Motor neuron (in vitro differentiated cells): ENCODE data around the gene MAGEA8. TPM values are rescaled to one million over a fixed set of nuclear protein-coding genes. Genes with fewer than 3 reads are reported as not detected.
"Not testable (repeated sequence)": the region's sequence is repeated elsewhere in the genome, so short reads cannot be mapped to it uniquely, and the experiment has no call there.

Experiments used
- ATAC-seq, 8 experiments: fragments of 200-7000 bp; cut with Tn5 transposase; replicated peaks in 6 of 8; 2 replicates each; pipeline ENCODE4 v1.8.0; 2021; ENCODE audit warnings: mild to moderate bottlenecking in 8 of 8, moderate library complexity in 8 of 8
- H3K27ac ChIP-seq, 2 donors: fragments of 250-450 bp; sonication (Bioruptor Pico); 2 replicates each; pipeline ENCODE4 v1.9.0; 2021; ENCODE audit warnings: antibody characterized with exemption in 2 of 2, mild to moderate bottlenecking in 2 of 2, moderate library complexity in 1 of 2
- H3K4me1 ChIP-seq, 2 donors: fragments of 250-450 bp; sonication (Bioruptor Pico); replicated peaks in 1 of 2; 2 replicates each; pipeline ENCODE4 v1.6.1; 2021; ENCODE audit warnings: antibody characterized with exemption in 2 of 2, mild to moderate bottlenecking in 2 of 2, moderate library complexity in 1 of 2
- H3K4me3 ChIP-seq, 5 donors: fragments of 250-450 bp; sonication (Bioruptor Pico); 2 replicates each; pipeline ENCODE4 v1.9.0; 2021; ENCODE audit warnings: antibody characterized with exemption in 5 of 5, mild to moderate bottlenecking in 5 of 5, moderate library complexity in 4 of 5
- WGBS, 10 experiments: fragments of 450-650 bp; shearing (Covaris generic); methylation state at CpG; one replicate each; pipeline ENCODE4 v1.0.0; 2022; 5-methylcytosine and 5-hydroxymethylcytosine counted together
- in situ Hi-C, 9 experiments: fragments of 400-800 bp; cut with MboI; loops; one replicate each; pipeline ENCODE4 v1.15.0; 2021; ENCODE audit warnings: low sequenced_read_pairs in 9 of 9, low pct_unique_long_range_greater_than_20kb in 2 of 9; ENCODE audit not compliant: unreplicated experiment in 9 of 9
- total RNA-seq, 8 experiments: library from RNA; unstranded; fragments of 300-600 nt; gene quantifications; 2 replicates each; pipeline versions ENCODE4 v1.2.3 to v1.2.4, GENCODE V29; 2022

Gene MAGEA8
- total RNA-seq, 8 experiments from 2014 or later, result 0.17 to 0.33 (median 0.24) TPM; not detected in 5

- no peak for ATAC-seq
- in situ Hi-C loops, result no loop called here
- no peak overlapping the region for H3K27ac ChIP-seq
- no peak overlapping the region for H3K4me3 ChIP-seq
- WGBS, 10 experiments, result 67 to 100% (median 92%) methylated on average over 1 to 4 of the region's 9 CpGs; no CpG with 5 or more reads in 3 of the 10 experiments
- H3K4me1 ChIP-seq, result no peaks in the 10 kb centered on the region
These were observed 29.3 kb downstream of the MAGEA8 start for GRCh38 chrX:149910178-149910695.

GRCh38 chrX:149916745-149917392, 35.9 kb downstream of the MAGEA8 start:
- in situ Hi-C loops, result no loop called here
- no peak for ATAC-seq
- Histone ChIP-seq H3K4me1 (no peaks in the 10 kb centered on the region), H3K4me3 (no peak overlapping the region), H3K27ac (no peak overlapping the region)
- WGBS, 10 experiments, result 44 to 89% (median 52%) methylated on average over 1 to 3 of the region's 3 CpGs; no CpG with 5 or more reads in 6 of the 10 experiments

- H3K27ac ChIP-seq, ATAC-seq, H3K4me1 ChIP-seq, in situ Hi-C loops, H3K4me3 ChIP-seq: not testable (repeated sequence)
- no CpG with 5 or more reads among the region's 4 CpGs for WGBS, 10 experiments
These were observed 42.9 kb downstream of the MAGEA8 start for GRCh38 chrX:149923836-149924235.

GRCh38 chrX:149924434-149924833, 43.5 kb downstream of the MAGEA8 start:
- in situ Hi-C loops, H3K27ac ChIP-seq, H3K4me3 ChIP-seq, H3K4me1 ChIP-seq, ATAC-seq: not testable (repeated sequence)
- no CpG with 5 or more reads among the region's 5 CpGs for WGBS, 10 experiments

- H3K27ac ChIP-seq, in situ Hi-C loops, H3K4me1 ChIP-seq, H3K4me3 ChIP-seq, ATAC-seq: not testable (repeated sequence)
- WGBS, 10 experiments, result no CpG with 5 or more reads among the region's 8 CpGs
These were observed 46.4 kb downstream of the MAGEA8 start for GRCh38 chrX:149927245-149927963.

- WGBS, 10 experiments, result no CpG with 5 or more reads among the region's 1 CpG
- in situ Hi-C loops, H3K4me1 ChIP-seq, ATAC-seq, H3K4me3 ChIP-seq, H3K27ac ChIP-seq: not testable (repeated sequence)
These were observed 46.9 kb downstream of the MAGEA8 start for GRCh38 chrX:149927964-149928258.

- no CpG with 5 or more reads among the region's 1 CpG for WGBS, 10 experiments
- ATAC-seq, H3K4me1 ChIP-seq, H3K27ac ChIP-seq, in situ Hi-C loops, H3K4me3 ChIP-seq: not testable (repeated sequence)
These were observed 47.7 kb downstream of the MAGEA8 start for GRCh38 chrX:149928635-149929034.

- H3K4me1 ChIP-seq, H3K27ac ChIP-seq, in situ Hi-C loops, H3K4me3 ChIP-seq, ATAC-seq: not testable (repeated sequence)
- WGBS, 10 experiments, result no CpG with 5 or more reads among the region's 7 CpGs
These were observed 48.4 kb downstream of the MAGEA8 start, which contains the start of gene HSFX4 for GRCh38 chrX:149929400-149929799. TSS of gene HSFX4 (plus strand) at chrX:149929573. CDS start at chrX:149929645, 72 bp downstream.

GRCh38 chrX:149931355-149931754, 50.4 kb downstream of the MAGEA8 start:
- no CpG with 5 or more reads among the region's 4 CpGs for WGBS, 10 experiments
- ATAC-seq, H3K4me3 ChIP-seq, H3K27ac ChIP-seq, in situ Hi-C loops, H3K4me1 ChIP-seq: not testable (repeated sequence)

GRCh38 chrX:149932150-149932549, 51.2 kb downstream of the MAGEA8 start:
- H3K4me1 ChIP-seq, ATAC-seq, in situ Hi-C loops, H3K27ac ChIP-seq, H3K4me3 ChIP-seq: not testable (repeated sequence)
- no CpG with 5 or more reads among the region's 2 CpGs for WGBS, 10 experiments

GRCh38 chrX:149932970-149933369, 52.0 kb downstream of the MAGEA8 start:
- H3K27ac ChIP-seq, ATAC-seq, H3K4me3 ChIP-seq, H3K4me1 ChIP-seq, in situ Hi-C loops: not testable (repeated sequence)
- WGBS, 10 experiments, result no CpG with 5 or more reads among the region's 5 CpGs

- ATAC-seq, H3K4me3 ChIP-seq, H3K4me1 ChIP-seq, in situ Hi-C loops, H3K27ac ChIP-seq: not testable (repeated sequence)
- no CpG with 5 or more reads among the region's 21 CpGs for WGBS, 10 experiments
These were observed 52.6 kb downstream of the MAGEA8 start for GRCh38 chrX:149933547-149933946.
